Measurements from ENCODE around the gene DGLUCY.

The DGLUCY gene

DNA sequence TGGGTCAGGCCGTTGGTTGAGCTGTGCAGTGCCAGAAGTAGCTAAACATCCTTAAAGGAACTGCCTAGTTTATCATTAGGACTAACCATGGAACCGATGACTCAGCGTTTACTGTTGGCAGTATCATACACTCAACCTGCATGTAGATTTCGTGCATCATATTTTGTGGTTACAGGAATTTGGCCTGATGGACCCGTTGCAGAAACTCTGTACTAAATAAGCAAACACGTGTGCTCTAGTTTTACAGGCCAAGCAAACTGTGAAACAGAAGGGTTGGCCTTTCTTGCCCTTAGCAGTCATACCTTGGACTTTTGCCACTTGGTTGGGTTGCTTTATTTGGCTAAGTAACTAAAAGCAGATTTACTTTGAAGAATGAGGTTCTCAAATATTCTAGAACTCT is 35.6 kb downstream of the DGLUCY start:
- H3K27me3 ChIP-seq (ENCODE audit: control insufficient read depth, low read length): no peaks in the 10 kb centered on the region
- H3K36me3 ChIP-seq (ENCODE audit: control insufficient read depth, low read length): no peaks in the 10 kb centered on the region
- H3K27ac ChIP-seq (ENCODE audit: low read depth, low read length): no peak overlapping the region
- H3K9me2 ChIP-seq (replicated peaks; ENCODE audit: control insufficient read depth, low read length): no peaks in the 10 kb centered on the region
- no peak overlapping the region for H3K4me3 ChIP-seq (ENCODE audit: low read length)
- no peaks in the 10 kb centered on the region for H4K20me1 ChIP-seq (ENCODE audit: control insufficient read depth, insufficient read depth, low read depth, low read length)
- no peaks in the 10 kb centered on the region for H3K79me2 ChIP-seq (ENCODE audit: control insufficient read depth, low read length)
- no peaks in the 10 kb centered on the region for H3F3A ChIP-seq (ENCODE audit: control insufficient read depth, insufficient read depth)
- no peaks in the 10 kb centered on the region for H3K9me3 ChIP-seq (ENCODE audit: control insufficient read depth, insufficient read depth, low read length)
- H3K4me1 ChIP-seq (ENCODE audit: control insufficient read depth, low read length): no peaks in the 10 kb centered on the region
- TF ChIP-seq, protein P1, sequence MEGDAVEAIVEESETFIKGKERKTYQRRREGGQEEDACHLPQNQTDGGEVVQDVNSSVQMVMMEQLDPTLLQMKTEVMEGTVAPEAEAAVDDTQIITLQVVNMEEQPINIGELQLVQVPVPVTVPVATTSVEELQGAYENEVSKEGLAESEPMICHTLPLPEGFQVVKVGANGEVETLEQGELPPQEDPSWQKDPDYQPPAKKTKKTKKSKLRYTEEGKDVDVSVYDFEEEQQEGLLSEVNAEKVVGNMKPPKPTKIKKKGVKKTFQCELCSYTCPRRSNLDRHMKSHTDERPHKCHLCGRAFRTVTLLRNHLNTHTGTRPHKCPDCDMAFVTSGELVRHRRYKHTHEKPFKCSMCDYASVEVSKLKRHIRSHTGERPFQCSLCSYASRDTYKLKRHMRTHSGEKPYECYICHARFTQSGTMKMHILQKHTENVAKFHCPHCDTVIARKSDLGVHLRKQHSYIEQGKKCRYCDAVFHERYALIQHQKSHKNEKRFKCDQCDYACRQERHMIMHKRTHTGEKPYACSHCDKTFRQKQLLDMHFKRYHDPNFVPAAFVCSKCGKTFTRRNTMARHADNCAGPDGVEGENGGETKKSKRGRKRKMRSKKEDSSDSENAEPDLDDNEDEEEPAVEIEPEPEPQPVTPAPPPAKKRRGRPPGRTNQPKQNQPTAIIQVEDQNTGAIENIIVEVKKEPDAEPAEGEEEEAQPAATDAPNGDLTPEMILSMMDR (IDR thresholded peaks at IDR 0.05; ENCODE audit: low read depth, low read length, poor library complexity, severe bottlenecking): no peak
- TF ChIP-seq EZH2phosphoT487 (IDR thresholded peaks at IDR 0.05; ENCODE audit: borderline replicate concordance, low read length): no peak
- no peak overlapping the region for H3K4me2 ChIP-seq (ENCODE audit: low read length)

DNA sequence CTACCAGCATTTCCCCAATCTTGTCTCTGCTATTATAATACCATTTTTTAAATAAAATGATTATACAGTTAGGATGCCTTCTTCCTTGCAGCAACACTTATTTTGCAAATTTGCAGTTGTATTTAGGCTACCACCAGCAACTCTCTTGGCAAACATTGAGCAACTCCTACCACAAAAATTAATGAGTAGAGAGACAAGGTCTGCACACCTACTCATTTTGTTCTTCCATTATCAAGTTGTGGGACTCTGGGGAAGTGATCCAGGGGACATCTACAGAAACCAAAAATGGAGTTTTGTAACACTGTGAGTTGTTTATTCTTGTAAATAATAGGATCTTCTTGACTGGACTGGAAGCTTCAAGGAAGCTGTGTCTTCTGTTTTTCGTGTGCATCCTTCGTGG is 38.6 kb downstream of the DGLUCY start:
- no peaks in the 10 kb centered on the region for H3F3A ChIP-seq (ENCODE audit: control insufficient read depth, insufficient read depth)
- H3K36me3 ChIP-seq (ENCODE audit: control insufficient read depth, low read length): no peaks in the 10 kb centered on the region
- no peaks in the 10 kb centered on the region for H3K4me1 ChIP-seq (ENCODE audit: control insufficient read depth, low read length)
- H3K4me2 ChIP-seq (ENCODE audit: low read length): no peak overlapping the region
- no peaks in the 10 kb centered on the region for H3K9me3 ChIP-seq (ENCODE audit: control insufficient read depth, insufficient read depth, low read length)
- H3K9me2 ChIP-seq (replicated peaks; ENCODE audit: control insufficient read depth, low read length): no peaks in the 10 kb centered on the region
- no peak overlapping the region for H3K27ac ChIP-seq (ENCODE audit: low read depth, low read length)
- H3K27me3 ChIP-seq (ENCODE audit: control insufficient read depth, low read length): no peaks in the 10 kb centered on the region
- TF ChIP-seq, protein P1 (IDR thresholded peaks at IDR 0.05; ENCODE audit: low read depth, low read length, poor library complexity, severe bottlenecking): no peak
- TF ChIP-seq EZH2phosphoT487 (IDR thresholded peaks at IDR 0.05; ENCODE audit: borderline replicate concordance, low read length): no peak
- H4K20me1 ChIP-seq (ENCODE audit: control insufficient read depth, insufficient read depth, low read depth, low read length): no peaks in the 10 kb centered on the region
- H3K79me2 ChIP-seq (ENCODE audit: control insufficient read depth, low read length): no peaks in the 10 kb centered on the region
- no peak overlapping the region for H3K4me3 ChIP-seq (ENCODE audit: low read length)

DNA sequence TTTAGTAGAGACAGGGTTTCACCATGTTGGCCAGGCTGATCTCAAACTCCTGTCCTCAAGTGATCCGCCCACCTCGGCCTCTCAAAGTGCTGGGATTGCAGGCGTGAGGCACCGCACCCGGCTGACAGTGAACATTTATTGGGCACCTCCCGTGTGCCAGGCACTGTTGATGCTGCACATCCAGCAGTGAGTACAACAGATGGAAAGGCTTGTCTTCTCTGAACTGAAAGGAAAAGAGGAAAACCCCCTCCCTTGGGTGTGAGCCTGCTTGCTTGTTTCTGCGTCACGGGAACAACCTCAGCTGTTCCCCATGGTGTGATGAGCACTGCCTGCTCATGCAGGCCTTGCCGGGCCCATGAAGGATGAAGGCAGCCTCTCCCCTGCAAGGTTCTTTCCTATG is 39.5 kb downstream of the DGLUCY start:
- Histone ChIP-seq H3K27ac (ENCODE audit: low read depth, low read length) (no peak overlapping the region), H3K4me1 (ENCODE audit: control insufficient read depth, low read length) (no peaks in the 10 kb centered on the region), H3K9me3 (ENCODE audit: control insufficient read depth, insufficient read depth, low read length) (no peaks in the 10 kb centered on the region), H4K20me1 (ENCODE audit: control insufficient read depth, insufficient read depth, low read depth, low read length) (no peaks in the 10 kb centered on the region), H3K27me3 (ENCODE audit: control insufficient read depth, low read length) (no peaks in the 10 kb centered on the region), H3K4me2 (ENCODE audit: low read length) (no peak overlapping the region), H3F3A (ENCODE audit: control insufficient read depth, insufficient read depth) (no peaks in the 10 kb centered on the region), H3K79me2 (ENCODE audit: control insufficient read depth, low read length) (no peaks in the 10 kb centered on the region), H3K36me3 (ENCODE audit: control insufficient read depth, low read length) (0 out of 2 replicates have a peak, but pooled peaks cover 2% of the 10 kb centered on the region), H3K4me3 (ENCODE audit: low read length) (no peak overlapping the region), H3K9me2 (replicated peaks; ENCODE audit: control insufficient read depth, low read length) (no peaks in the 10 kb centered on the region)
- TF ChIP-seq, protein P1 (IDR thresholded peaks at IDR 0.05; ENCODE audit: low read depth, low read length, poor library complexity, severe bottlenecking): no peak
- no peak for TF ChIP-seq EZH2phosphoT487 (IDR thresholded peaks at IDR 0.05; ENCODE audit: borderline replicate concordance, low read length)
